Neural cell (in vitro differentiated cells): ENCODE results near the gene TRIO.

Experiments used
- CTCF ChIP-seq: fragments of 450-650 bp; IDR thresholded peaks from 2 replicates; pipeline ENCODE4 v1.5.1; 2014; ENCODE audit warnings: antibody characterized with exemption, mild to moderate bottlenecking, moderate library complexity; ENCODE audit not compliant: poor library complexity, severe bottlenecking
- EP300 ChIP-seq: fragments of 450-650 bp; conservative IDR thresholded peaks from 2 replicates; pipeline ENCODE4 v1.6.1; 2014; ENCODE audit warnings: antibody characterized with exemption, mild to moderate bottlenecking, moderate library complexity; ENCODE audit not compliant: poor library complexity, severe bottlenecking
- POLR2AphosphoS5 ChIP-seq: IDR thresholded peaks from 2 replicates; pipeline ENCODE4 v1.6.1; 2012
- RAD21 ChIP-seq: fragments of 450-650 bp; conservative IDR thresholded peaks from 2 replicates; pipeline ENCODE4 v1.6.1; 2014; ENCODE audit warnings: antibody characterized with exemption, mild to moderate bottlenecking, moderate library complexity
- REST ChIP-seq: IDR thresholded peaks from 2 replicates; pipeline ENCODE4 v1.6.1; 2012; ENCODE audit warnings: borderline replicate concordance

DNA sequence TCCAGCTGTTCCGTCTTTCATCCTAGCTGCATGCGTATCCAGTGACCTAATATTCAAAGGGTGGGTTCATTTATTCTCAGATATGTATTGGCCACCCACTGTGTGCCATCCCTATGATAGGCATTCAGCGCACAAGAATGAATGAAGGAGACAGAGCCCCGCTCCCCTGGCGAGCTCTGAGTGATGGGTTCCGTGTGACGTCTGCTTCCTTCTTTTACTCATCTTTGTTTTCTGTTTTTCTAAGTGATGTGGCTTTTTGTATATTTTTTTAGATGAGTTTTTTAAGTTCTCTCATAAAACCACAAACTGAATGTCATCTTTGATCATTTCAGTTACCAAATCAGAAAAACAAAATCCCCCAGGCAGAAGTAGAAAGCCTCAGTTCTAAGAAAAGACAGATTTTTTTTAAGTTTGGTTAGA is 270.2 kb downstream of the TRIO start:
- no peak for TF ChIP-seq CTCF
- TF ChIP-seq POLR2AphosphoS5: no peak
- no peak for TF ChIP-seq EP300
- TF ChIP-seq REST: no peak
- no peak for TF ChIP-seq RAD21
